PC-9 (cell line): Measurements from ENCODE around the gene SAT1. TPM values are rescaled to one million over a fixed set of nuclear protein-coding genes. Genes with fewer than 3 reads are reported as not detected.

Source experiments
- BruUV-seq: library from RNA; stranded (reverse); fragments of 400-500 nt; replicated peaks from 2 replicates; lab custom pipeline; 2021; lab: Mats Ljungman, UMichigan
- CTCF ChIA-PET: fragments of 300-600 bp; sonication (Branson Sonifier 250); formaldehyde crosslinking; loops from one replicate; lab custom pipeline; 2022; ENCODE audit warnings: antibody characterized with exemption; lab: Charles Lee
- POLR2A ChIA-PET: fragments of 300-600 bp; sonication (Branson Sonifier 250); formaldehyde crosslinking; loops from one replicate; lab custom pipeline; 2022; ENCODE audit warnings: antibody characterized with exemption; ENCODE audit not compliant: unreplicated experiment; lab: Charles Lee
- DNase-seq, 2 experiments: peaks; one replicate each; pipeline versions ENCODE4 v3.0.0 to v3.0.0-alpha.2; 2015 to 2022; ENCODE audit warnings: mixed read lengths in 1 of 2
- H2AFZ ChIP-seq: fragments of 200-600 bp; sonication (generic); 2 replicates; pipeline ENCODE4 v1.8.1; 2017; ENCODE audit warnings: antibody characterized with exemption
- H3F3A ChIP-seq: fragments of 200-600 bp; sonication (generic); 2 replicates; pipeline ENCODE4 v1.8.1; 2017; ENCODE audit warnings: antibody characterized with exemption, mild to moderate bottlenecking, low read depth; ENCODE audit not compliant: insufficient read depth
- H3K27ac ChIP-seq: fragments of 200-600 bp; sonication (generic); 2 replicates; pipeline ENCODE4 v1.6.1; 2016; ENCODE audit warnings: mixed run types
- H3K27me3 ChIP-seq: fragments of 200-600 bp; sonication (generic); 2 replicates; pipeline ENCODE4 v1.6.1; 2016; ENCODE audit warnings: low read depth, mixed run types; ENCODE audit not compliant: insufficient read depth
- H3K36me3 ChIP-seq: fragments of 200-600 bp; sonication (generic); 2 replicates; pipeline ENCODE4 v1.6.1; 2016; ENCODE audit warnings: low read depth, mixed run types
- H3K4me1 ChIP-seq: fragments of 200-600 bp; sonication (generic); replicated peaks from 2 replicates; pipeline ENCODE4 v1.6.1; 2016; ENCODE audit warnings: mixed run types; ENCODE audit not compliant: insufficient read depth
- H3K4me2 ChIP-seq: fragments of 200-600 bp; sonication (generic); 2 replicates; pipeline ENCODE4 v1.6.1; 2017; ENCODE audit warnings: mixed run types
- H3K4me3 ChIP-seq: fragments of 200-600 bp; sonication (generic); 2 replicates; pipeline ENCODE4 v1.6.1; 2016; ENCODE audit warnings: mixed run types
- H3K79me2 ChIP-seq: fragments of 200-600 bp; sonication (generic); 2 replicates; pipeline ENCODE4 v1.6.1; 2017; ENCODE audit warnings: low read depth, mixed run types
- H3K9me2 ChIP-seq: fragments of 200-600 bp; sonication (generic); 2 replicates; pipeline ENCODE4 v1.8.1; 2017; ENCODE audit warnings: mild to moderate bottlenecking; ENCODE audit not compliant: insufficient read depth
- H3K9me3 ChIP-seq: fragments of 200-600 bp; sonication (generic); 2 replicates; pipeline ENCODE4 v1.8.1; 2016; ENCODE audit warnings: low read depth; ENCODE audit not compliant: insufficient read depth
- H4K20me1 ChIP-seq: fragments of 200-600 bp; sonication (generic); 2 replicates; pipeline ENCODE4 v1.8.1; 2017; ENCODE audit not compliant: insufficient read depth
- CTCF ChIP-seq: fragments of 200-600 bp; sonication (generic); conservative IDR thresholded peaks from 2 replicates; pipeline ENCODE4 v1.6.1; 2017; ENCODE audit warnings: mixed run types, antibody characterized with exemption, mild to moderate bottlenecking, moderate library complexity
- EZH2 ChIP-seq: fragments of 200-600 bp; sonication (generic); IDR thresholded peaks from 2 replicates; pipeline ENCODE4 v1.8.0; 2017; ENCODE audit warnings: antibody characterized with exemption, low read depth
- intact Hi-C: fragments of 100-400 bp; cut with micrococcal nuclease; formaldehyde crosslinking; loops from one replicate; pipeline ENCODE4 v1.10.0; 2022; ENCODE audit not compliant: unreplicated experiment
- total RNA-seq: library from RNA; stranded (reverse); gene quantifications from 2 replicates; pipeline ENCODE4 v1.2.3, GENCODE V29; 2021

The SAT1 gene
- total RNA-seq, 1 experiment from 2014 or later = 99.1 TPM

- no TSS peak for BruUV-seq
- Histone ChIP-seq H3K9me2 (no peaks in the 10 kb centered on the region), H2AFZ (no peak overlapping the region), H3K4me2 (no peak overlapping the region), H4K20me1 (no peaks in the 10 kb centered on the region), H3K79me2 (no peaks in the 10 kb centered on the region), H3F3A (0 out of 2 replicates have a peak, but pooled peaks cover 5% of the 10 kb centered on the region), H3K4me1 (no peaks in the 10 kb centered on the region), H3K27ac (no peak overlapping the region), H3K27me3 (no peaks in the 10 kb centered on the region), H3K4me3 (no peak overlapping the region), H3K9me3 (no peaks in the 10 kb centered on the region), H3K36me3 (no peaks in the 10 kb centered on the region)
- TF ChIP-seq EZH2 (no peak), CTCF (no peak)
- POLR2A ChIA-PET = no interaction called here
- DNase-seq = no peak
- CTCF ChIA-PET = no interaction called here
- intact Hi-C loops = no loop called here
Observed at GRCh38 chrX:23826653-23827052, 43.7 kb downstream of the SAT1 start.

GRCh38 chrX:23828881-23829280 is 45.9 kb downstream of the SAT1 start:
- Histone ChIP-seq H3F3A (no peaks in the 10 kb centered on the region), H2AFZ (no peak overlapping the region), H3K36me3 (no peaks in the 10 kb centered on the region), H3K79me2 (no peaks in the 10 kb centered on the region), H3K4me2 (no peak overlapping the region), H3K4me3 (no peak overlapping the region), H4K20me1 (no peaks in the 10 kb centered on the region), H3K27me3 (no peaks in the 10 kb centered on the region), H3K9me2 (no peaks in the 10 kb centered on the region), H3K9me3 (no peaks in the 10 kb centered on the region), H3K4me1 (no peaks in the 10 kb centered on the region), H3K27ac (no peak overlapping the region)
- intact Hi-C loops = no loop called here
- POLR2A ChIA-PET = interaction anchor here (0.7 kb wide), 1 partner anchor 46 kb away, joined by 6 read pairs; the partner anchor contains the start of gene SAT1
- CTCF ChIA-PET = no interaction called here
- TF ChIP-seq EZH2 (no peak), CTCF (no peak)
- DNase-seq = no peak
- BruUV-seq = no TSS peak

- intact Hi-C loops = no loop called here
- Histone ChIP-seq H3K9me2 (no peaks in the 10 kb centered on the region), H3K36me3 (no peaks in the 10 kb centered on the region), H3K27ac (no peak overlapping the region), H3K27me3 (no peaks in the 10 kb centered on the region), H3K4me2 (no peak overlapping the region), H3K9me3 (no peaks in the 10 kb centered on the region), H3F3A (no peaks in the 10 kb centered on the region), H3K4me1 (no peaks in the 10 kb centered on the region), H4K20me1 (no peaks in the 10 kb centered on the region), H3K79me2 (no peaks in the 10 kb centered on the region), H3K4me3 (no peak overlapping the region), H2AFZ (no peak overlapping the region)
- no peak for DNase-seq
- CTCF ChIA-PET = no interaction called here
- POLR2A ChIA-PET = no interaction called here
- no TSS peak for BruUV-seq
- TF ChIP-seq EZH2 = no peak
- TF ChIP-seq CTCF = no peak
Observed at GRCh38 chrX:23832721-23833120, 49.7 kb downstream of the SAT1 start.

Other genes starting within 250 kb of the SAT1 start
- gene PRDX4, start 115.7 kb upstream of the SAT1 start, total RNA-seq = 60.6 and 76.4 TPM in 2 replicates
- gene ACOT9, start 39.9 kb upstream of the SAT1 start, total RNA-seq = 40.6 and 47.0 TPM in 2 replicates
- gene APOO, start 124.8 kb downstream of the SAT1 start, total RNA-seq = 25.5 and 42.3 TPM in 2 replicates
- 0.20 TPM in 1 of 2 replicates, not detected in the other for gene CXorf58, start 124.8 kb downstream of the SAT1 start, total RNA-seq
- gene KLHL15, start 244.0 kb downstream of the SAT1 start, total RNA-seq = 3.5 and 3.7 TPM in 2 replicates